HG03571 (cell line): Measurements from ENCODE around the gene FRMD4B.

Source experiments
- ATAC-seq: cut with Tn5 transposase; IDR thresholded peaks from one replicate; pipeline ENCODE4 v1.9.1; 2021; ENCODE audit not compliant: unreplicated experiment

FRMD4B gene

GRCh38 chr3:69406163-69406562 is 20.3 kb upstream of the FRMD4B start:
- ATAC-seq: no peak

- ATAC-seq: no peak
Measured at GRCh38 chr3:69405067-69405466, 19.2 kb upstream of the FRMD4B start.

DNA sequence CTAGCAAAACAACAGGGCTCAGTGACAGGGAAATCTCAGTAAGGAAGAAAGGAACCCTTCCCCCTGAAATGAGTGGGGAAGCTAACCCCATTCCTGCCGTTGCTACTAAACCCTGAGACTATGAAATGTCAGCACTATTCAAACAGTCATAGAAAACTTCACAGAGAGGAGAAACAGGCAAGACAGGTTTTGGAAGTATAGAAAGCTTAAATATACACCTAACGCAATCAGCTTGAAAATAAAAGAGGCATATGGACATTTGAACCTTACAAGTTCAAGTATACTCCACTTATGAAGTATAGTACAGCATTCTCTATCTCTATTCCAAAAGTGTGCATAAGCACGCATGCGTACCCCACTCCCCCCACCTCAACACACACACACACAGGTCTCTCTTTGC is 17.6 kb upstream of the FRMD4B start:
- ATAC-seq: no peak

DNA sequence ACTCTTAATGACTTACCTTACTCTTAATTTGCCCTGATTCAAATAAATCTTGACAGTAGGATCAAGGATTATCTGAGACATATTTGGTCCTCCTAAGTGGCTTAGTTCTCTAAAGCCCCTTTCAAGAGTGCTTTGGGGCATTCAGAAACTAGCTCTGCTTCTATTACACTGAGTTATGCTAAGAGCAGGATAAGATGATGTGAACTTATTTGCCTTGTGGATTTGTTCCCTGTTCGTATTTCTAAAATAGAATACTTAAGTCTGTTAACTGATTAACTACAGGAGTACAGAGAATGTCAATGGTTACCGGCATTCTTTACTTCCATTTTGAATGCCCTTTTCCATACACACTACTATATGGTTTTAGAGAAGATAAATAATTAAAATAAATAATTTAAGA is 14.8 kb upstream of the FRMD4B start:
- no peak for ATAC-seq

GRCh38 chr3:69392850-69393249 is 7.0 kb upstream of the FRMD4B start:
- no peak for ATAC-seq

GRCh38 chr3:69392415-69392814 is 6.5 kb upstream of the FRMD4B start:
- ATAC-seq: no peak

- no peak for ATAC-seq
Measured at GRCh38 chr3:69391554-69391953, 5.7 kb upstream of the FRMD4B start.

DNA sequence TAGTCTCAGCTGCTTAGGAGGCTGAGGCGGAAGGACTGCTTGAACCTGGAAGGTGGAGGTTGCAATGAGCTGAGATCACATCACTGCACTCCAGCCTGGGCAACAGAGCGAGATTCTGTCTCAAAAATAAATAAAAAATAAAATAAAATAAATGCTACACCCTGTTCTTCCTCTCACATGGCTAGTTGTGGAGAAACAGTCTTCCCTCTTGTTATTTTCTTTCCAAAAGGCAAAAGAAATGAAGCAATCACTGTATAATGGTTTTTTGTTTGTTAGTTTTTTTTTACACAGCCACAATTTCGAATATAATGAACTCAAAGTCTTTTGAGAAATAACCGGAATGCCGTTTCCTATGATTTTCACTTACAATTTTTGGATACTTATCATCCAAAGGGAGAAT is 4.9 kb upstream of the FRMD4B start:
- ATAC-seq: no peak

- ATAC-seq: no peak
Measured at GRCh38 chr3:69389520-69390248, 3.8 kb upstream of the FRMD4B start.

DNA sequence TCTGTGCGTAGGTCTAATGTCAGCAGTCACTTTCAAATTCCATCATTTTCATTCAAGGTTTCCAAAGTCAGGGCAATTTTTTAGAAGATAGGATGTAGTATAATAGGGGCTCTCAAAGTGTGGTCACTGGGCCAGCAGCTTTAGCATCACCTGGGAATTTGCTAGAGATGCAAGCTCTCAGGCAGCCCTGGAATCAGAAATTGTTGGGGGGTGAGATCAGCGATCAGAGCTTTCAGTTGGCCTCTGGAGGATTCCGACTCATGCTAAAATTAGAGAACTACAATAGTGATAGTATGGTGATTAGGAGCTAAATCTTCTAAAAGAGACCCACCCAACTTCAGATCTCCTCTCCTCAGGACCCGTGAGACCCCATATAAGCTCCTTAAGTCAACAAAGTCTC is 2.4 kb upstream of the FRMD4B start:
- ATAC-seq: no peak

GRCh38 chr3:69386556-69387385 is 883 bp upstream of the FRMD4B start:
- no peak for ATAC-seq

- ATAC-seq: no peak
Measured at GRCh38 chr3:69385123-69385722, 665 bp downstream of the FRMD4B start.

- ATAC-seq: no peak
Measured at GRCh38 chr3:69384326-69384725, 1.6 kb downstream of the FRMD4B start.

- no peak for ATAC-seq
Measured at GRCh38 chr3:69379661-69380060, 6.2 kb downstream of the FRMD4B start.

- no peak for ATAC-seq
Measured at GRCh38 chr3:69378112-69378802, 7.6 kb downstream of the FRMD4B start.

GRCh38 chr3:69377262-69377661 is 8.6 kb downstream of the FRMD4B start:
- no peak for ATAC-seq

- no peak for ATAC-seq
Measured at GRCh38 chr3:69376731-69377130, 9.2 kb downstream of the FRMD4B start.

- ATAC-seq: no peak
Measured at GRCh38 chr3:69371816-69372215, 14.1 kb downstream of the FRMD4B start.

- ATAC-seq: no peak
Measured at GRCh38 chr3:69370901-69371301, 15.0 kb downstream of the FRMD4B start.

GRCh38 chr3:69370156-69370883 is 15.6 kb downstream of the FRMD4B start:
- no peak for ATAC-seq
